Progenitor cell of endocrine pancreas (in vitro differentiated cells): Measurements from ENCODE around the gene MKRN1. TPM values are rescaled to one million over a fixed set of nuclear protein-coding genes. Genes with fewer than 3 reads are reported as not detected.
A peak's percentile ranks its signal among the peaks of the same experiment; 100 is the strongest.

ENCODE experiments used
- DNase-seq: peaks from one replicate; pipeline ENCODE4 v3.0.0; 2021; ENCODE audit warnings: low spot score; ENCODE audit not compliant: unreplicated experiment
- H3K27ac Mint-ChIP-seq: 2 replicates; pipeline ENCODE4 v1.8.0; 2021; ENCODE audit warnings: mild to moderate bottlenecking, moderate library complexity, mixed read lengths
- H3K27me3 Mint-ChIP-seq: 2 replicates; pipeline ENCODE4 v1.8.0; 2021; ENCODE audit warnings: mixed read lengths
- H3K36me3 Mint-ChIP-seq: 2 replicates; pipeline ENCODE4 v1.8.0; 2022; ENCODE audit warnings: mixed read lengths; ENCODE audit not compliant: insufficient read depth
- H3K4me1 Mint-ChIP-seq: 2 replicates; pipeline ENCODE4 v1.8.0; 2021; ENCODE audit warnings: low read depth, mixed read lengths
- H3K4me3 Mint-ChIP-seq: 2 replicates; pipeline ENCODE4 v1.8.0; 2021; ENCODE audit warnings: low read depth, mild to moderate bottlenecking, moderate library complexity, mixed read lengths
- H3K9me3 Mint-ChIP-seq: 2 replicates; pipeline ENCODE4 v1.8.0; 2021; ENCODE audit warnings: low read depth, mixed read lengths
- long read RNA-seq: library from polyadenylated mRNA; unstranded; transcript quantifications from one replicate; pipeline ENCODE4 v2.0.0, GENCODE V29; 2020
- total RNA-seq: library from RNA; stranded (reverse); gene quantifications from 2 replicates; pipeline ENCODE4 v1.2.1, GENCODE V29; 2021
- TF ChIP-seq, protein P1 (sequence below): fragments of 200-600 bp; sonication (generic); IDR thresholded peaks from one replicate; pipeline ENCODE4 v1.5.0; 2021; ENCODE audit warnings: antibody characterized with exemption, mild to moderate bottlenecking; ENCODE audit not compliant: unreplicated experiment

Gene MKRN1
- 94.0 and 99.4 TPM in 2 replicates for total RNA-seq
- long read RNA-seq, transcript MKRN1-205 (4 exons, 583 nt): minor isoform, 9 of 64 reads
- long read RNA-seq, transcript MKRN1-201 (8 exons, 3,151 nt): major isoform, 14 of 64 reads
- long read RNA-seq, partial matches to known transcripts: 17 of 64 reads
- long read RNA-seq, other reads (novel, unspliced or antisense): 24 of 64 reads

GRCh38 chr7:140479062-140479738 lies at the start of gene MKRN1:
MKRN1 (minus strand) TSS chr7:140479505; CDS start chr7:140479344, 161 bp downstream.
- H3K4me3 Mint-ChIP-seq: peak within 1 kb of the TSS; percentile 97
- H3K27ac Mint-ChIP-seq: peak within 1 kb of the TSS; percentile 100
- H3K36me3 Mint-ChIP-seq: no peaks in the 10 kb centered on the region
- no peaks in the 10 kb centered on the region for H3K27me3 Mint-ChIP-seq
- no peaks in the 10 kb centered on the region for H3K9me3 Mint-ChIP-seq
- TF ChIP-seq, protein P1, sequence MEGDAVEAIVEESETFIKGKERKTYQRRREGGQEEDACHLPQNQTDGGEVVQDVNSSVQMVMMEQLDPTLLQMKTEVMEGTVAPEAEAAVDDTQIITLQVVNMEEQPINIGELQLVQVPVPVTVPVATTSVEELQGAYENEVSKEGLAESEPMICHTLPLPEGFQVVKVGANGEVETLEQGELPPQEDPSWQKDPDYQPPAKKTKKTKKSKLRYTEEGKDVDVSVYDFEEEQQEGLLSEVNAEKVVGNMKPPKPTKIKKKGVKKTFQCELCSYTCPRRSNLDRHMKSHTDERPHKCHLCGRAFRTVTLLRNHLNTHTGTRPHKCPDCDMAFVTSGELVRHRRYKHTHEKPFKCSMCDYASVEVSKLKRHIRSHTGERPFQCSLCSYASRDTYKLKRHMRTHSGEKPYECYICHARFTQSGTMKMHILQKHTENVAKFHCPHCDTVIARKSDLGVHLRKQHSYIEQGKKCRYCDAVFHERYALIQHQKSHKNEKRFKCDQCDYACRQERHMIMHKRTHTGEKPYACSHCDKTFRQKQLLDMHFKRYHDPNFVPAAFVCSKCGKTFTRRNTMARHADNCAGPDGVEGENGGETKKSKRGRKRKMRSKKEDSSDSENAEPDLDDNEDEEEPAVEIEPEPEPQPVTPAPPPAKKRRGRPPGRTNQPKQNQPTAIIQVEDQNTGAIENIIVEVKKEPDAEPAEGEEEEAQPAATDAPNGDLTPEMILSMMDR: no peak
- peaks cover 21% of the 10 kb centered on the region for H3K4me1 Mint-ChIP-seq
- DNase-seq: peak; percentile 94

DNA sequence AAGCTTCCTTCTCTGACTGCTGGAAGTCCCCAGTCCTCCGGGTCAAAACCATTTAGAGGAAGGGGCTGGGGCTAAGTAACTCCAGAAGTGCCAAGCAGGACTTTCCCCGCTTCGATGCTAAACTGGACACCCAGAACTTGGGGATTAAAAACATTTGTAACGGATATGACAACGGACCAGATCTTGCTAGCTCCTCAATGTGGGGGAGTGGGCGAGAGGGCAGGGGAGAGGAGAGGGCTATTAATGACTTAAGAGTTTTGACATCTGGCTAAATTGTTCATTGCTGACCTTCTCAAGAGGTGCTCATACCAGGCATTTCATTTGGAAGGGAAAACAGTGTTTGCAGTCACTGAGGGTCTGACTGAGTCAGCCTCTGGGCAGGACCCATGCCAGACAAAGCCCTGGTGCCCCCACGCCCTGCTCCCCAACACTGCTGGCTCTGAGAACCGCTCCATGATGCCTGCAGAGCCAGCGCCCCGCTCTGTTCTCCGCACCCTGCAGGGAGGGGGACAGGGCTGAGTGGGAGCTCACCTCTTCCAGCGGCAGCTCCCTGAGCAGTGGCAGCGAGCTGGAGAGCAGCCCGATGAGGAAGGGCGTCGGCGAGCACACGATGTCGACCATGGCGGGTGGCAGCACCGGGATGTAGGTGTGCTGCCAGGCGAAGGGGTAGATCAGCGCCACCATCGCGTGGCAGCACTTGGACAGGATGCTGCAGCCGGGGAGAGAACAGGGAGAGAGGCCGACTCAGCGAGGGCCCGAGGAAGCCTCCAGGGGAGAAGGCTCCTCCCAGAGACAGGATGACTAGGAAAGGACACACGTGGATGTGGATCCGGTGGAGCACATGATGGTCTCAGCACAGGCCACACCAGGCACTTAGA lies 47.7 kb upstream of the MKRN1 start:
- no peaks in the 10 kb centered on the region for H3K4me1 Mint-ChIP-seq
- no peak overlapping the region for H3K27ac Mint-ChIP-seq
- no peak for DNase-seq
- H3K9me3 Mint-ChIP-seq: no peaks in the 10 kb centered on the region
- H3K4me3 Mint-ChIP-seq: no peak overlapping the region
- H3K27me3 Mint-ChIP-seq: no peaks in the 10 kb centered on the region
- H3K36me3 Mint-ChIP-seq: peaks cover 10% of the 10 kb centered on the region
- TF ChIP-seq, protein P1: no peak

DNA sequence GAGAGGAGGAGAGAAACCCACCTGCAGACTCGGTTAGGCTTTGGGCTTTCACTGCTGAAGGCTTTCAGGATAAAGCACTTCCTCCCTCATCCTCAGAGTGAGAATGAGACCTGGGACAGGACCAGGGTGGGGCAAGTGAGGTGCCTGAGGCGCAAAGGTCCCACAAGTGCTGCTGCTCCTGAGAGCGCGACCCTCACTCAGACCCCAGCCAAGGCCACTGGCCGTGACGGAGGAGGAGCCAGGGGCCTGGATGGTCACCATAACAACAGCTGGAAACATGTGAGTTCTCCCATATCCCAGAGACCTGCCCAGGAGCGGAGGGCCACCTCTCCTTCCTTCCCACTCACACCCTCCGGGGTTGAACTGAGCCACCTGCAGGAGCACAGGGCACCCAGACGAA lies 46.9 kb upstream of the MKRN1 start:
- no peaks in the 10 kb centered on the region for H3K27me3 Mint-ChIP-seq
- H3K36me3 Mint-ChIP-seq: peaks cover 11% of the 10 kb centered on the region
- no peak for DNase-seq
- no peaks in the 10 kb centered on the region for H3K4me1 Mint-ChIP-seq
- H3K27ac Mint-ChIP-seq: no peak overlapping the region
- TF ChIP-seq, protein P1: no peak
- no peak overlapping the region for H3K4me3 Mint-ChIP-seq
- H3K9me3 Mint-ChIP-seq: no peaks in the 10 kb centered on the region

DNA sequence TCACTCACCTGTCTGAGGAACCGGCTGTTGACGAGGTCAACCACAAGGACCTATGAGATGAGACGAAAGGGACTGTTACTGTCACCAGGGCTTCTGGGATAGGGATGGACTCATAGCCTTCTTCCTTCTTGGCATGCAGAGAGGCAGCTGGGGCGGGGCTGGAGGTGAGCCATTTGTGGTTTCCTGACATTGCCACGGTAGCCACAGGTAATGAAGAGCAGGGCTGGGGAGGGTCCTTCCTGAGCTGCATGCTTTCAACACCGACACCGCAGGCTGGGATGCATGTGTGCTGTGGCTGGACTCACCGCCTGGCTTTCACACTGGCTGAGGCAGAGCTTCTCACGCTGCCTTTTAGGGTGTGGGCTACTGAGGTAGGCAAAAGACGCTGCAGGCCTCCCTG lies 46.4 kb upstream of the MKRN1 start:
- Mint-ChIP-seq H3K4me3 (no peak overlapping the region), H3K36me3 (peaks cover 11% of the 10 kb centered on the region), H3K4me1 (no peaks in the 10 kb centered on the region), H3K27ac (no peak overlapping the region), H3K27me3 (no peaks in the 10 kb centered on the region), H3K9me3 (no peaks in the 10 kb centered on the region)
- TF ChIP-seq, protein P1: no peak
- no peak for DNase-seq

GRCh38 chr7:140521421-140521820 lies 42.1 kb upstream of the MKRN1 start:
- H3K4me1 Mint-ChIP-seq: peaks cover 1% of the 10 kb centered on the region
- peak overlapping the region; percentile 77 for H3K27ac Mint-ChIP-seq
- peaks cover 18% of the 10 kb centered on the region for H3K36me3 Mint-ChIP-seq
- no peaks in the 10 kb centered on the region for H3K9me3 Mint-ChIP-seq
- TF ChIP-seq, protein P1: no peak
- DNase-seq: no peak
- no peak overlapping the region for H3K4me3 Mint-ChIP-seq
- H3K27me3 Mint-ChIP-seq: no peaks in the 10 kb centered on the region
